WERI-Rb-1 (cell line): Measurements from ENCODE around the gene GGT6.

ENCODE experiments used
- DNase-seq: peaks from one replicate; pipeline ENCODE4 v3.0.0-alpha.2; 2020
- H3K27ac ChIP-seq: fragments of 250-450 bp; sonication (Bioruptor Pico); 2 replicates; pipeline ENCODE4 v1.5.1; 2020; ENCODE audit warnings: mild to moderate bottlenecking, moderate library complexity
- H3K27me3 ChIP-seq: fragments of 250-450 bp; sonication (Bioruptor Pico); 2 replicates; pipeline ENCODE4 v1.5.1; 2021; ENCODE audit warnings: mild to moderate bottlenecking, low read depth, moderate library complexity; ENCODE audit not compliant: insufficient read depth, severe bottlenecking
- H3K36me3 ChIP-seq: fragments of 250-450 bp; sonication (Bioruptor Pico); 2 replicates; pipeline ENCODE4 v1.5.1; 2020; ENCODE audit warnings: mild to moderate bottlenecking, moderate library complexity
- H3K4me3 ChIP-seq: 2 replicates; pipeline ENCODE4 v1.5.1; 2011; ENCODE audit warnings: low read depth, mild to moderate bottlenecking, control low read depth, low read length
- H3K9me3 ChIP-seq: fragments of 250-450 bp; sonication (Bioruptor Pico); 2 replicates; pipeline ENCODE4 v1.5.1; 2021; ENCODE audit warnings: mild to moderate bottlenecking, moderate library complexity; ENCODE audit not compliant: severe bottlenecking
- CTCF ChIP-seq: IDR thresholded peaks from 2 replicates; pipeline ENCODE4 v1.5.1; 2011; ENCODE audit warnings: low read depth, mild to moderate bottlenecking, control low read depth, inconsistent platforms, low read length

GGT6 gene

DNA sequence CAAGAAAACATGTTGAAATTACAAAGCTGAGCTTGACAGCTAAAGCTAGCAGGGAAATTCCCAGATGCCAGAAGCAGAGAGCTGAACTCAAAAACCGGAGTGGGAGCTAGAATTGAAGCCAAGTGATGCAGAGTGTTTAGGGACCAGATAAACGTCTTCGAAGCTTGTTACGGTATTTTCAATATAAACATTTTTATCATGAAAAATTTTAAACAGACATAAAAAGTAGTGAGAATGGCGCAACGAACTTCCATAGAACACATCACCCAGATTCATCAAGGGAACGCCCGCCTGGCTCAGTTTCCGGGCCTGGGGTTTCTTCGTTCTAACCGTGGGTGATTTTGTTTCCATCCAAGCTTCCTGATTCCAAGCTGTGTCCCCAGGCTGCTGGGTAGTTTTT, 43.6 kb downstream of the GGT6 start:
- Histone ChIP-seq H3K9me3 (no peaks in the 10 kb centered on the region), H3K27ac (no peak overlapping the region), H3K27me3 (no peaks in the 10 kb centered on the region), H3K4me3 (no peak overlapping the region), H3K36me3 (no peaks in the 10 kb centered on the region)
- no peak for TF ChIP-seq CTCF
- no peak for DNase-seq

DNA sequence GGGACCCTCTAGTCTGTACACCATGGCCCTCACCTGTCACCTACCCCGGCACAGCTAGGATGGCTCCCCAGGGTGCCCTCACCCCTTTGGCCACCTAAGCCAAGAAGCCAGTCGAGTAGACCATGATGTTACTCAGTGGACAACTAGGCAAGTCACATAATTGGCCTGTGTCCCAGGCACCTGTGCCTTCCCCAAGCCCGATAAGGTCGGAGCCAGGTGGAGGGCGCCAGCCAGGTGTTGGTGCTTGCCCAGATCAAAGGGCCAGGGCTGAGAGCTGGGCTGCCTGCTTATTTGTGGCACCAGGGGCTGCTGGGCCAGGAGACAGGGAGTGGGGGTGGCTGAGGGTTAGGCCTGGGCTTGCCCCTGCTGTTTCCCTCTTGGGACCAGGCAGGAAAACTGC, 44.9 kb downstream of the GGT6 start:
- no peaks in the 10 kb centered on the region for H3K9me3 ChIP-seq
- H3K27ac ChIP-seq = no peak overlapping the region
- no peak overlapping the region for H3K4me3 ChIP-seq
- TF ChIP-seq CTCF = no peak
- H3K36me3 ChIP-seq = no peaks in the 10 kb centered on the region
- DNase-seq = no peak
- H3K27me3 ChIP-seq = no peaks in the 10 kb centered on the region

DNA sequence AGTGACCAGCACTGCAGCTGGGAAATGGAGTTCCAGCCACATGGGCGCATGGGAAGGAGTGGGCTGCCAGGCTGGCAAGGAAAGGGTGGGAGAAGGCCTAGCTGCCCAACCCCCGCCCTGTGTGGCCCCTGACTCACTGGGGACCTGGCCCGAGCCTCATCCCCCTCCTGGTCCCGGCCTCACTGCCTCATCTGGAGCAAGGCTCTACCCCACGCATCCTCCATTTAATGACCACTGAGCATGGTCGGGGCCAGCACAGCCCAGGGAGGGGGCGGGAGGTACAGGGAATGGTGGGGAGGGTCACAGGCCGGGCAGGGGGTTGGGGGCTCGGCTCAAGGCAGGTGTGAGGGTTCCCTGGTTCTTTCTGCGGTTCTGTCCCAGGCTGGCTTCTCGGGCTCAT, 45.6 kb downstream of the GGT6 start:
- H3K36me3 ChIP-seq = no peaks in the 10 kb centered on the region
- H3K27ac ChIP-seq = no peak overlapping the region

DNA sequence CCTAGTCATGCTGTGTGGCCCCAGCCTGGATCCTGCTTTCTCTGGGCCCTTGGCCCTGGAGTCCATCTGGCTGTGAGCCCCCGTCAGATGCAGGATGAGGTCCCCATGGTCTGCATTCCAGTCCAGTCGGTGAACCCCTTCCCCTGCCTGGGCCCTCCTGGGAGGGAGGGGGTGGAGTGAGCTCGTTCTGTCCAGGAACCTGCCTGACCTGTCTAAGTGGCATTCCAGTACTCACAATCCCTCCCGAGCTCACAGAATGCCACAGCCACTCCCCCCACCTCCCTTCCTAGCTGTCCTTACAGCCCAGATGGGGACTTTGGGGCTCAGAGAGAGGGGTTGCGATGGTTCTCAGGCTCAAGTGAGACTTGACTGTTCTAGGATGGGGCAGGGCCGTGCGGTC, 46.2 kb downstream of the GGT6 start:
- no peak overlapping the region for H3K27ac ChIP-seq
- no peaks in the 10 kb centered on the region for H3K27me3 ChIP-seq
- no peak for DNase-seq
- no peak overlapping the region for H3K4me3 ChIP-seq
- no peaks in the 10 kb centered on the region for H3K9me3 ChIP-seq
- no peaks in the 10 kb centered on the region for H3K36me3 ChIP-seq
- TF ChIP-seq CTCF = no peak

More for the DNA sequence above, 45.6 kb downstream of the GGT6 start:
- no peaks in the 10 kb centered on the region for H3K9me3 ChIP-seq
- no peak for TF ChIP-seq CTCF
- no peaks in the 10 kb centered on the region for H3K27me3 ChIP-seq
- H3K4me3 ChIP-seq = no peak overlapping the region
- no peak for DNase-seq

DNA sequence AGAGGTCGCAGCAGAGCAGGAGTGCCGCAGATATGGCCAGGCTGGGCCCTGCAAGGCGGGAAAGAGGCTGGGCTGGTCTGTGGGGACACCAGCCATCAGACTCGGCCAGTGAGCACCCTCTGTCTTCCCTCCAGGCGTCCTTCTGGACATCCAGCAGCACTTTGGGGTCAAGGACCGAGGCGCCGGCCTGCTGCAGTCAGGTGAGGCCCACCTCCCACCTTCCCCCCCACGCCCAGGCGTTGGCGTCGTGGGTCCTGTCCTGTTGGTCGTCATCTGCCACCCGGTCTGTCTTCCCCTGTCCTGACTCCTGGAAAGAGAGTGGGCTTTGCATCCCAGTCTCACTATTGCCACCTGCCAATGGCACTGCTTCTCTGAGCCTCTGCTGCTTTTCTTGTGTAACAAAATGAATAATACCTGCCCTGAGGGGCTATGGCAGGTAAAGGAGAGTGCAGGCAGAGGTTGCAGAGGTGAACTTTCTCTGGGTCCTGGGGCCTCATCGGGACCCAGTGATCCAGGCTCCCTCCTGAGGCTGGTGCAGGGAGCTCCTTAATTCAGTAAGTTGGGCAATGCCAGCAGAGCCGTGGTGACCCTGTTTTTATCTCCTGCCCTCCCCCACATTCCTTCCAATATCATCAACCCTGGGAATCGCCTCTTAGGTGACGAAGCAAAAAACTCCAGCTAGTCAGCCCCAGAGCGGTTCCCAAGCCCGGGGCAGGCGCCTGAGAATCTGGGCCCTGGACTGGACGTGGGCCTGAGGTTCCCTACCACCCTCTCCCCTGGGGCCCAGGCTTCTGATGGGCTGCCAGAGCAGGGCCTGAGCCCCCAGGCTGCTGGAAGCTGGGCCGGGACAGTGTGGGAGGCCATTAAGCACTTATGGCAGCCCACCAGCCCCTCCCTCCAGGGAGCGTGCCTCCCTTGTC, 47.0 kb downstream of the GGT6 start:
- Histone ChIP-seq H3K4me3 (no peak overlapping the region), H3K36me3 (no peaks in the 10 kb centered on the region), H3K9me3 (no peaks in the 10 kb centered on the region), H3K27me3 (no peaks in the 10 kb centered on the region), H3K27ac (no peak overlapping the region)
- DNase-seq = no peak
- TF ChIP-seq CTCF = no peak
